ENCODE measurements around the gene SLC40A1.

GRCh38 chr2:189556526-189556925, 24.1 kb downstream of the SLC40A1 start:
- TF ChIP-seq POLR2AphosphoS5 (IDR thresholded peaks at IDR 0.05; ENCODE audit: low read depth, low read length) (no peak), POLR2A (IDR thresholded peaks at IDR 0.05; ENCODE audit: low read depth, low read length) (no peak), POU2F2 (IDR thresholded peaks at IDR 0.05; ENCODE audit: low read depth, low read length) (no peak)

Measured in GM12891 (cell line).